Measurements from ENCODE around the gene CTCF. TPM values are rescaled to one million over a fixed set of nuclear protein-coding genes. Genes with fewer than 3 reads are reported as not detected.

The CTCF gene
- total and polyA plus RNA-seq, 10 donors, result 24.4 to 67.7 (median 48.6) TPM

DNA sequence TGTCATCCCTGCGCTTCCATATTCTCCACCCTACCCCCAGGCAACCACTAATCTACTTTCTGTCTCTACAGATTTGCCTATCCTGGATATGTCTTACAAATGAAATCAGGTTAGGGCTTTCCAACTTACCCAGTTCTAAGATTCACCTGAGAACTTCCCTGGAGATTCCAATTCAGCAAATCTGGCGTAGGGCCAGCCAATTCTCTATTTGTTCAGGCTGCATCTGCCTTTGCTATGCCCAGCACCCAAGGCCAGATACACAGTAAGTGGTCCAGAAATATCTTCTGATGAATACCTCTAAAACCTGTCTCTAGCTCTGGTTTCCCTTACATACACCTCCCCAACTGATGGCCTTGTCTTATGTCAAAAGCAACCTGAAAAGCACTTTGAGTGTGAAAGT, 10.4 kb upstream of the CTCF start:
- TF ChIP-seq CTCF (IDR thresholded peaks at IDR 0.05 in 8 of 11, conservative IDR thresholded peaks at IDR 0.05 in 3 of 11), result no peak
- no peak for TF ChIP-seq POLR2A (IDR thresholded peaks at IDR 0.05)
- TF ChIP-seq POLR2AphosphoS5 (IDR thresholded peaks at IDR 0.05), result no peak
- Histone ChIP-seq H3K36me3 (peaks cover 0 to 38% (median 0%) of the 10 kb centered on the region in 6 donors), H3K4me3 (no peak overlapping the region), H3K27me3 (replicated peaks in 1 of 7) (no peaks in the 10 kb centered on the region), H3K9me3 (no peaks in the 10 kb centered on the region), H3K4me1 (peaks cover 57 to 100% (median 80%) of the 10 kb centered on the region in 6 donors), H3K27ac (peak overlapping the region; percentile 53 to 96 (median 72))
- no peak for DNase-seq
- whole genome bisulfite sequencing, 5 donors, result 90 to 100% (median 95%) methylated on average over 2 of the region's 2 CpGs
- intact Hi-C loops (cut with DNase I; ENCODE audit: low total_unique reads), result no loop called here

DNA sequence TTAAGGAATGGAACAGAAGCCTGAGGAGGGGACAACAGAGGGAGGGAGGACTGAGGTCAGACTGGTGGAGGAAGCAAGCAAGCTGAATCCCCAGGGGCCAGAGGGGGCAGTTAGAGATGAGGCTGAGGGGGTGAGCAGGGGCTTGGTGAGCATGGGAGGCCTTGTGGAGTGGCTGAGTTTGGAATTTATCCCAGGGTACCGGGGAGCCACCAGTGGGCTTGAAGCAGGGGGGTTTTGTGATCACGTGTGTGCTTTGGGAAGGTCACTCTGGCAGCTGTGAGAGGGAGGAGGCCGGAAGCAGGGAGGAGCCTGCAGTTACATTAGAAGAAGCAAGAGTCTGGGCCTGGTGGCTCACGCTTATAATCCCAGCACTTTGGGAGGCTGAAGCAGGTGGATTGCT, 9.8 kb upstream of the CTCF start:
- Histone ChIP-seq H3K36me3 (peaks cover 0 to 33% (median 0%) of the 10 kb centered on the region in 6 donors), H3K27me3 (replicated peaks in 1 of 7) (no peaks in the 10 kb centered on the region), H3K4me1 (peaks cover 52 to 99% (median 77%) of the 10 kb centered on the region in 6 donors), H3K4me3 (no peak overlapping the region), H3K27ac (peak overlapping the region; percentile 53 to 96 (median 72)), H3K9me3 (no peaks in the 10 kb centered on the region)
- WGBS, 5 donors, result 20 to 55% (median 24%) methylated on average over 4 of the region's 4 CpGs
- intact Hi-C loops (cut with DNase I; ENCODE audit: low total_unique reads), result no loop called here
- peak; percentile 73 for DNase-seq
- TF ChIP-seq POLR2A (IDR thresholded peaks at IDR 0.05), result no peak
- TF ChIP-seq CTCF (IDR thresholded peaks at IDR 0.05 in 8 of 11, conservative IDR thresholded peaks at IDR 0.05 in 3 of 11), result no peak
- TF ChIP-seq POLR2AphosphoS5 (IDR thresholded peaks at IDR 0.05), result peak in 2 of 3 donors; percentile 19 to 46

- TF ChIP-seq POLR2A (IDR thresholded peaks at IDR 0.05), result no peak
- TF ChIP-seq POLR2AphosphoS5 (IDR thresholded peaks at IDR 0.05), result no peak
- intact Hi-C loops (cut with DNase I; ENCODE audit: low total_unique reads), result no loop called here
- Histone ChIP-seq H3K4me3 (no peak overlapping the region), H3K27ac (peak overlapping the region; percentile 54 to 90 (median 72)), H3K36me3 (peaks cover 0 to 12% (median 0%) of the 10 kb centered on the region in 6 donors), H3K9me3 (no peaks in the 10 kb centered on the region), H3K4me1 (peaks cover 36 to 94% (median 60%) of the 10 kb centered on the region in 6 donors), H3K27me3 (replicated peaks in 1 of 7) (no peaks in the 10 kb centered on the region)
- 36 to 56% (median 47%) methylated on average over 3 of the region's 3 CpGs for WGBS, 5 donors
- no peak for DNase-seq
Observed at GRCh38 chr16:67555795-67556212, 6.5 kb upstream of the CTCF start.

DNA sequence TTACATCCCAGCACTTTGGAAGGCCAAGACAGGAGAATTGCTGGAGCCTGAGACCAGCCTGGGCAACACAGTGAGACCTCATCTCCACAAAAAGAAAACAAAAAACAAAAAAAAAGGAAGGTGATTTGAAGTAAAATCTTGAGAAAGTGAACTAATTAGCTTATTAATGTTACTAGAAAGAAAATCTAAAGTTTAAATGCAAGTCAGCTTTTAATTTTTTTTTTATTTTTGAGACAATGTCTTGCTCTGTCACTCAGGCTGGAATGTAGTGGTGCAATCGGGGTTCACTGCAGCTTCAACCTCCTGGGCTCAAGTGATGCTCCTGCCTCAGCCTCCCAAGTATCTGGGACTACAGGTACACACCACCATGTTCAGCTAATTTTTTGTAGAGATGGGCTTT, 3.5 kb upstream of the CTCF start:
- Histone ChIP-seq H3K27ac (no peak overlapping the region), H3K4me3 (no peak overlapping the region), H3K36me3 (peaks cover 0 to 4% (median 0%) of the 10 kb centered on the region in 6 donors), H3K9me3 (no peaks in the 10 kb centered on the region), H3K4me1 (peaks cover 30 to 75% (median 50%) of the 10 kb centered on the region in 6 donors), H3K27me3 (replicated peaks in 1 of 7) (no peaks in the 10 kb centered on the region)
- peak; percentile 6 for DNase-seq
- intact Hi-C loops (cut with DNase I; ENCODE audit: low total_unique reads), result no loop called here
- TF ChIP-seq CTCF (IDR thresholded peaks at IDR 0.05 in 8 of 11, conservative IDR thresholded peaks at IDR 0.05 in 3 of 11) (no peak), POLR2AphosphoS5 (IDR thresholded peaks at IDR 0.05) (no peak), POLR2A (IDR thresholded peaks at IDR 0.05) (no peak)
- 78 to 97% (median 89%) methylated on average over 1 of the region's 1 CpG for WGBS, 5 donors

All from spleen (tissue), 11 donors.